Sigmoid colon (tissue), 7 donors: ENCODE data around the gene NOL8. TPM values are rescaled to one million over a fixed set of nuclear protein-coding genes. Genes with fewer than 3 reads are reported as not detected.

Experiments
- DNase-seq: peaks from one replicate; pipeline ENCODE4 v3.0.0-alpha.2; 2019
- H3K27ac ChIP-seq, 4 donors: fragments of 200-600 bp; sonication (generic); one replicate each; pipeline ENCODE4 v1.5.1; 2016 to 2019; ENCODE audit warnings: mild to moderate bottlenecking in 1 of 4
- H3K27me3 ChIP-seq, 3 donors: fragments of 200-600 bp; sonication (generic); one replicate each; pipeline ENCODE4 v1.5.1; 2019; ENCODE audit warnings: mild to moderate bottlenecking in 1 of 3
- H3K36me3 ChIP-seq, 4 donors: fragments of 200-600 bp; sonication (generic); one replicate each; pipeline ENCODE4 v1.5.1; 2016 to 2019
- H3K4me1 ChIP-seq, 4 donors: fragments of 200-600 bp; sonication (generic); one replicate each; pipeline ENCODE4 v1.5.1; 2017 to 2019
- H3K4me3 ChIP-seq, 4 donors: fragments of 200-600 bp; sonication (generic); one replicate each; pipeline ENCODE4 v1.5.1; 2017 to 2019; ENCODE audit warnings: mild to moderate bottlenecking in 2 of 4, moderate library complexity in 1 of 4
- H3K9me3 ChIP-seq, 4 donors: fragments of 200-600 bp in 3 of 4; sonication (generic) in 3 of 4; one replicate each; pipeline versions ENCODE4 v1.5.1 to v1.6.1; 2013 to 2019
- EP300 ChIP-seq, 4 donors: sonication (generic); formaldehyde crosslinking; IDR thresholded peaks; one replicate each; pipeline ENCODE4 v1.6.1; 2017; ENCODE audit warnings: antibody characterized with exemption in 4 of 4
- POLR2A ChIP-seq, 2 donors: fragments of 450-650 bp; IDR thresholded peaks; one replicate each; pipeline ENCODE4 v1.6.1; 2016; ENCODE audit warnings: antibody characterized with exemption in 2 of 2, mild to moderate bottlenecking in 2 of 2, moderate library complexity in 2 of 2
- POLR2AphosphoS5 ChIP-seq, 4 donors: sonication (generic); formaldehyde crosslinking; IDR thresholded peaks; one replicate each; pipeline ENCODE4 v1.6.1; 2017; ENCODE audit warnings: antibody characterized with exemption in 4 of 4
- WGBS, 2 donors: extraction: QIAGEN DNeasy Blood & Tissue Kit; methylation state at CpG; one replicate each; pipeline ENCODE4 v1.1.7; 2013; 5-methylcytosine and 5-hydroxymethylcytosine counted together
- intact Hi-C: fragments of 100-400 bp; cut with DNase I; formaldehyde crosslinking; loops from one replicate; pipeline ENCODE4 v1.15.1; 2023
- polyA plus RNA-seq, 3 donors: library from polyadenylated mRNA; stranded (reverse); fragments of 200-250 nt; gene quantifications; one replicate each; pipeline ENCODE4 v1.2.3, GENCODE V29; 2013
- total RNA-seq, 4 donors: library from RNA; depleted of rRNA; stranded (reverse); fragments of >200 nt; gene quantifications; one replicate each; pipeline ENCODE4 v1.1.0, GENCODE V29; 2016
- TF ChIP-seq, protein P1 (sequence below), 4 experiments: fragments of 450-650 bp in 3 of 4; fragments of 200-600 bp in 1 of 4; IDR thresholded peaks; one replicate each; pipeline ENCODE4 v1.5.1; 2016 to 2019; ENCODE audit warnings: antibody characterized with exemption in 4 of 4, mild to moderate bottlenecking in 3 of 4, moderate library complexity in 2 of 4
- donor health status: healthy with polysubstance abuse.
- donor health status: Bipolar disorder and iron deficiency.
- donor health status: healthy.

NOL8 gene
- total and polyA plus RNA-seq, 7 donors, result 7.9 to 32.1 (median 23.9) TPM

DNA sequence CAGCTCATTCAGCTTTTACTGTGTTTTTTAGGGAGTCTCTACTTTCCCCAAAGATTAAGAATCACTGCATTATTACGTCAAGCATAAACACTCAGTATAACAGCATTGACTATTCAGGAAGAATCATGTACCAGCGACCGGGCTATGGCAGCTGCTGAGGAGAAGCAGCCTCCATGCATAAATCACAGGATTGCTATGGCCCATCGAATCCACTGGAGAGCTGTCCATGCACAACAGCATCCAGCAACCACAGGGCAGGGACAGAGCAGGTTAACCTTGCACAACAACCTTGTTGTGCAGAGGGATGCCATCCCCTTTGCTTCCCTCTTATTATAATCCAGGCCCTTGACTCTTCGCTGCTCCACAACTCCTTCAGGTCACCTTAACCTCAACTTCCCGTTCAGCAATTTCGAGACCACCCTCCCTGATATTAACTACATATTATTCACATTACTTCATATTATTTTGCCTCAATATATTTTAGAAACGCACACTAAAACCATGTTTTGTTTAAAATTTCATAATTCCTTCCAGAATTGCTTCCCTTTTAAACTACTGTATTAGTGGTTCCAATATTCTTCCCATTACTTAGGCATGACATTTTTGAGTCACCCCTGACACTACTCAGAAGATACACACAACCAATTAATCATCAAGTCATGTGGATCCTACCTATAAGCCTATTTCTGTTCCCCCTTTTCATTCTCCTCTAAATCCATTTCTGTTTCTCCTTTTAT is 32.6 kb downstream of the NOL8 start:
- no peak for DNase-seq
- Histone ChIP-seq H3K27ac (peak overlapping the region in 3 of 4 donors; percentile 76 to 79 (median 79)), H3K27me3 (no peaks in the 10 kb centered on the region), H3K4me1 (peaks cover 0 to 28% (median 22%) of the 10 kb centered on the region in 4 donors), H3K9me3 (no peaks in the 10 kb centered on the region), H3K4me3 (peak overlapping the region; percentile 51 to 78 (median 64)), H3K36me3 (peaks cover 0 to 24% (median 3%) of the 10 kb centered on the region in 4 donors)
- intact Hi-C loops, result loop anchor here (2.0 kb wide), 1 partner anchor 158 kb away; no protein-coding TSS in a partner anchor
- 54% methylated on average over 8 of the region's 8 CpGs for WGBS, 2 donors
- TF ChIP-seq EP300 (IDR thresholded peaks at IDR 0.05), result no peak
- TF ChIP-seq, protein P1, sequence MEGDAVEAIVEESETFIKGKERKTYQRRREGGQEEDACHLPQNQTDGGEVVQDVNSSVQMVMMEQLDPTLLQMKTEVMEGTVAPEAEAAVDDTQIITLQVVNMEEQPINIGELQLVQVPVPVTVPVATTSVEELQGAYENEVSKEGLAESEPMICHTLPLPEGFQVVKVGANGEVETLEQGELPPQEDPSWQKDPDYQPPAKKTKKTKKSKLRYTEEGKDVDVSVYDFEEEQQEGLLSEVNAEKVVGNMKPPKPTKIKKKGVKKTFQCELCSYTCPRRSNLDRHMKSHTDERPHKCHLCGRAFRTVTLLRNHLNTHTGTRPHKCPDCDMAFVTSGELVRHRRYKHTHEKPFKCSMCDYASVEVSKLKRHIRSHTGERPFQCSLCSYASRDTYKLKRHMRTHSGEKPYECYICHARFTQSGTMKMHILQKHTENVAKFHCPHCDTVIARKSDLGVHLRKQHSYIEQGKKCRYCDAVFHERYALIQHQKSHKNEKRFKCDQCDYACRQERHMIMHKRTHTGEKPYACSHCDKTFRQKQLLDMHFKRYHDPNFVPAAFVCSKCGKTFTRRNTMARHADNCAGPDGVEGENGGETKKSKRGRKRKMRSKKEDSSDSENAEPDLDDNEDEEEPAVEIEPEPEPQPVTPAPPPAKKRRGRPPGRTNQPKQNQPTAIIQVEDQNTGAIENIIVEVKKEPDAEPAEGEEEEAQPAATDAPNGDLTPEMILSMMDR (IDR thresholded peaks at IDR 0.05), result no peak
- no peak for TF ChIP-seq POLR2AphosphoS5 (IDR thresholded peaks at IDR 0.05)
- TF ChIP-seq POLR2A (IDR thresholded peaks at IDR 0.05), result no peak

DNA sequence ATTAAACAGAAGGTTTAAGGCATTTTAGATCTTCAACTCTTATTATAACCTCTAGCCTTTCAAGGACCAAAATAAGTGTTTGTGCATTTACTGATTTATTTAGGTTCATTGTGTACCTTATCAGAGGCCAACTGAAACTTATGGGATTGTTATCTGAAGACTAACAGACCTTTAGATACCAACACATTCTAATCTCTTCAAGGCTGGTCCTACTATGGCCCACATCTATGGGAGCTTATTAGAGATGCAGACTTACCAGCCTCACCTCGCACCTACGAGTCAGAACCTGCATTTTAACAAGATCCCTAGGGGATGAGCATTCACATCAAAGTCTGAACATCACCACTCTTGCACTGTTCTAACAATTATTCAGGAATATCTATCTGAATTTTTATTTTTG is 33.6 kb downstream of the NOL8 start:
- Histone ChIP-seq H3K4me3 (no peak overlapping the region), H3K27me3 (no peaks in the 10 kb centered on the region), H3K27ac (no peak overlapping the region), H3K4me1 (peaks cover 0 to 28% (median 22%) of the 10 kb centered on the region in 4 donors), H3K36me3 (peaks cover 0 to 23% (median 2%) of the 10 kb centered on the region in 4 donors), H3K9me3 (no peaks in the 10 kb centered on the region)
- intact Hi-C loops, result no loop called here
- 81 to 88% methylated on average over 2 of the region's 2 CpGs for WGBS, 2 donors
- no peak for DNase-seq
- no peak for TF ChIP-seq POLR2A (IDR thresholded peaks at IDR 0.05)
- TF ChIP-seq, protein P1 (IDR thresholded peaks at IDR 0.05), result no peak
- TF ChIP-seq EP300 (IDR thresholded peaks at IDR 0.05), result no peak
- no peak for TF ChIP-seq POLR2AphosphoS5 (IDR thresholded peaks at IDR 0.05)

DNA sequence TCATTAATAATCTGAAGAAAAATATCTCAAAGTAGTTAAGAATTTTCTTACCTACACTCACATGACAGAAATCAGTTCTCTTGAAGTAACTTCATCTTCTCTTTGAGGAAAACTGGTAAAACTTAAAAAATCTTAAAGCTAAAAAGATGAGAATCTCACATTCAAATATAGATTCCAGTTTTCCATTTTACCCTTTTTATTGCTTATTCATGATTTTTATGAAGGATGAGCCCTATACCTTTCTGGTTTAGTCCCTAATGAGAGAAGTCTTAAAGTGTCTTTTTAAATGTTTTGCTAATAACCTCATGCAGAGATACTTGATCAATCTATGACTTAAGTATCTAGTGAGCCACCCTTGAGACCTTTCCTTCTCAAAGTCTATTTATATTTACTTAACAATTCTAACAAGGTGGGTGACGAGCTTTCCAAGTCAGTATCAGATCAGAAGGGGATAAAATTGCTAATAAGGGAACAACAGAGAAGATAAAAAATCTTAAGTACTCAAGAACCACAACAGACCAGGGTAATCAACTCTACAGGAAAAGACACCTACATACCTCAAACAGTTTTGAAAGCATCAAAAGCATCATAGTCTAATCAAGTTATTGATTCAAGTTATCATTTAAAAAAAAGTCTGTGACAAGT is 34.2 kb downstream of the NOL8 start:
- intact Hi-C loops, result no loop called here
- Histone ChIP-seq H3K36me3 (peaks cover 0 to 30% (median 7%) of the 10 kb centered on the region in 4 donors), H3K27ac (no peak overlapping the region), H3K27me3 (no peaks in the 10 kb centered on the region), H3K4me3 (no peak overlapping the region), H3K9me3 (no peaks in the 10 kb centered on the region), H3K4me1 (peaks cover 0 to 28% (median 22%) of the 10 kb centered on the region in 4 donors)
- 79 to 83% methylated on average over 1 of the region's 1 CpG for WGBS, 2 donors
- TF ChIP-seq, protein P1 (IDR thresholded peaks at IDR 0.05), result no peak
- no peak for TF ChIP-seq POLR2AphosphoS5 (IDR thresholded peaks at IDR 0.05)
- TF ChIP-seq POLR2A (IDR thresholded peaks at IDR 0.05), result no peak
- no peak for TF ChIP-seq EP300 (IDR thresholded peaks at IDR 0.05)
- no peak for DNase-seq

DNA sequence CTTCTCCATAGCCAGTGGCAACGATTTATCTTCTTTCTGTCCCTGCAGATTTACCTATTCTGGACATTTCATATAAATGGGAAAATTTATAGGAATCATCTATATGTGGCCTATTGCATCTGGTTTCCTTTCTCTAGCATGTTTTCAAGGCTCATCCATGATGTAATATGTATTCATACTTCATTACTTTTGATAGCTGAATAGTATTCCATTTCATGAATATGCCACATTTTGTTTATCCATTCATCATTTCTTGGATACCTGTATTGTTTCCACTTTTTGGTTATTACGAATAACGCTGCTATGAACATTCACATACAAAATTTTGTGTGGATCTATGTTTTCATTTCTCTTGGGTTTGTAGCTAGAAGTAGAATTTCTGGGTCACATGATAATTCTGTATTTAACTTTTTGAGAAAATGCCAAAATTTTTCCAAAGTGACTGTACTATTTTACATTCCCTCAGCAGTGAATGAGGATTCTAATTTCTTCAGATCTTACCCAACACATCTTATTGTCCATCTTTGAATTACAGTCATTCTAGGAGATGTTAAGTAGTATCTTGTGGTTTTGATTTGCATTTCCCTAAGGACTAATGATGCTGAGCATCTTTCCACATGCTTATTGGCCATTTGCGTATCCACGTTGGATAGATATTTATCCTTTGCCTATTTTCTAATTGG is 35.3 kb downstream of the NOL8 start:
- DNase-seq, result no peak
- no peak overlapping the region for H3K27ac ChIP-seq
- TF ChIP-seq POLR2A (IDR thresholded peaks at IDR 0.05) (no peak), POLR2AphosphoS5 (IDR thresholded peaks at IDR 0.05) (no peak), EP300 (IDR thresholded peaks at IDR 0.05) (no peak)
- no peaks in the 10 kb centered on the region for H3K9me3 ChIP-seq
- H3K27me3 ChIP-seq, result no peaks in the 10 kb centered on the region
- no peak overlapping the region for H3K4me3 ChIP-seq
- intact Hi-C loops, result no loop called here
- H3K36me3 ChIP-seq, result peaks cover 0 to 40% (median 12%) of the 10 kb centered on the region in 4 donors
- 96% methylated on average over 5 of the region's 5 CpGs for WGBS, 2 donors
- peaks cover 0 to 28% (median 22%) of the 10 kb centered on the region in 4 donors for H3K4me1 ChIP-seq

DNA sequence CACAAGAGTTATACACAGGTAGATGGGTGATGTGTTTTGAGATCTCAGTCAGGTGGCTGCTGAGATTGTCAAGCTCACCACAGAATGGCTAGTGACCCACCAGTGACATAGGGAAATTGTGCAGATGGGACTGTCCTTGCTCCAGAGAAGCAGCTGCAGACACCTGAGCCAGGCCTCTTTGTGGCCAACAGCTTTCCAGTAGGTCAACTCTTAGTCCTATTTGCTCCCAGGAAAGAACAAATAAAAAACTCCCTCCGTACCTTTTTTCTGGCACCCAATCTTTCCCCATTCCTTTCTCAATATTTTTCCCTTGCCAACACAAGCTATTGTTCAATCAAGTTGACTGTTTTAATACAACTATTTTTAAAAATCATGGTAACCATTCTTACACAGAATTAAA is 45.8 kb downstream of the NOL8 start:
- Histone ChIP-seq H3K27me3 (no peaks in the 10 kb centered on the region), H3K9me3 (no peaks in the 10 kb centered on the region), H3K27ac (no peak overlapping the region), H3K36me3 (peaks cover 0 to 97% (median 42%) of the 10 kb centered on the region in 4 donors), H3K4me1 (no peaks in the 10 kb centered on the region), H3K4me3 (no peak overlapping the region)
- no peak for TF ChIP-seq POLR2AphosphoS5 (IDR thresholded peaks at IDR 0.05)
- TF ChIP-seq POLR2A (IDR thresholded peaks at IDR 0.05), result no peak
- TF ChIP-seq EP300 (IDR thresholded peaks at IDR 0.05), result no peak
- TF ChIP-seq, protein P1 (IDR thresholded peaks at IDR 0.05), result no peak
- WGBS, 2 donors, result 93 to 99% methylated on average over 1 of the region's 1 CpG
- no peak for DNase-seq
- intact Hi-C loops, result loop anchor here (5.0 kb wide), 1 partner anchor 37 kb away; no protein-coding TSS in a partner anchor
